ENCODE measurements around the gene SUSD4. TPM values are rescaled to one million over a fixed set of nuclear protein-coding genes. Genes with fewer than 3 reads are reported as not detected.

SUSD4 gene
- total RNA-seq, 1 experiment from 2014 or later: 3.5 TPM

- H3K4me2 ChIP-seq (ENCODE audit: insufficient read depth, insufficient read length, low read length): no peak overlapping the region
- H2BK15ac ChIP-seq (ENCODE audit: low read depth, low read length): no peak overlapping the region
- H3K79me2 ChIP-seq (ENCODE audit: insufficient read depth, low read length): no peaks in the 10 kb centered on the region
- H2BK12ac ChIP-seq (ENCODE audit: insufficient read length, low read depth, low read length): no peak overlapping the region
- no peak overlapping the region for H2AFZ ChIP-seq (ENCODE audit: low read length)
- Mint-ChIP-seq H3K27ac (peak overlapping the region in 1 of 3 experiments; percentile 76; a peak in 1 of 7 replicates), H3K36me3 (ENCODE audit: insufficient read depth in 1 of 3, low read depth in 3 of 3) (no peaks in the 10 kb centered on the region), H3K4me3 (no peak overlapping the region), H3K9me3 (no peaks in the 10 kb centered on the region), H3K4me1 (no peaks in the 10 kb centered on the region), H3K27me3 (ENCODE audit: low read depth) (peaks cover 20% of the 10 kb centered on the region)
- H4K91ac ChIP-seq (ENCODE audit: insufficient read length, low read depth, low read length): no peak overlapping the region
- H3K56ac ChIP-seq (ENCODE audit: insufficient read length, low read depth, low read length): no peak overlapping the region
- TF ChIP-seq CTCF (conservative IDR thresholded peaks at IDR 0.05): no peak
- H3K23me2 ChIP-seq (ENCODE audit: insufficient read length, low read depth, low read length, poor library complexity, severe bottlenecking): no peaks in the 10 kb centered on the region
- H3K79me1 ChIP-seq (ENCODE audit: insufficient read depth, low read depth, low read length, poor library complexity, severe bottlenecking): no peaks in the 10 kb centered on the region
- no peak for DNase-seq
- H2BK120ac ChIP-seq (ENCODE audit: low read depth, low read length, poor library complexity, severe bottlenecking): no peak overlapping the region
- no peak overlapping the region for H3K18ac ChIP-seq (ENCODE audit: insufficient read length, low read depth, low read length)
- H3K4me1 ChIP-seq (ENCODE audit: insufficient read depth, low read length): no peaks in the 10 kb centered on the region
- no peak overlapping the region for H3K9ac ChIP-seq (ENCODE audit: extremely low read depth, insufficient read length, low read length)
- H4K5ac ChIP-seq (ENCODE audit: insufficient read length, low read depth, low read length): no peak overlapping the region
- H2AK5ac ChIP-seq (ENCODE audit: insufficient read length, low read length): no peak overlapping the region
- H3K23ac ChIP-seq (ENCODE audit: insufficient read length, low read depth, low read length): no peak overlapping the region
- no peak overlapping the region for H3K4ac ChIP-seq (ENCODE audit: low read depth, low read length)
- no CpG with 5 or more reads among the region's 5 CpGs for WGBS (ENCODE audit: extremely low coverage, insufficient read length, low lambda C conversion rate)
- H3K27ac ChIP-seq (ENCODE audit: insufficient read length, low read depth, low read length): no peak overlapping the region
- H4K20me1 ChIP-seq (ENCODE audit: control insufficient read depth, insufficient read depth, insufficient read length): no peaks in the 10 kb centered on the region
- H2BK5ac ChIP-seq (ENCODE audit: insufficient read length, low read length): no peak overlapping the region
- H3K9me3 ChIP-seq (ENCODE audit: control insufficient read depth, low read depth, low read length): no peaks in the 10 kb centered on the region
- no peak overlapping the region for H3K14ac ChIP-seq (ENCODE audit: insufficient read depth, low read length)
- no peak overlapping the region for H3T11ph ChIP-seq (ENCODE audit: low read length)
- no peaks in the 10 kb centered on the region for H3K27me3 ChIP-seq (ENCODE audit: insufficient read depth, low read length)
- no peak overlapping the region for H4K8ac ChIP-seq (replicated peaks; ENCODE audit: insufficient read length, low read depth, low read length)
- no peak overlapping the region for H2BK20ac ChIP-seq (ENCODE audit: low read depth, low read length, poor library complexity, severe bottlenecking)
These were observed 175.2 kb downstream of the SUSD4 start for GRCh38 chr1:223188618-223189356.
